ENCODE results near the gene MRPL34. TPM values are rescaled to one million over a fixed set of nuclear protein-coding genes. Genes with fewer than 3 reads are reported as not detected.

MRPL34 gene
- total and polyA plus RNA-seq, 9 of the 15 experiments (the other 6 are each of a cell fraction or from before 2014, with no cell fraction given): 11.5 to 256 (median 72.5) TPM

DNA sequence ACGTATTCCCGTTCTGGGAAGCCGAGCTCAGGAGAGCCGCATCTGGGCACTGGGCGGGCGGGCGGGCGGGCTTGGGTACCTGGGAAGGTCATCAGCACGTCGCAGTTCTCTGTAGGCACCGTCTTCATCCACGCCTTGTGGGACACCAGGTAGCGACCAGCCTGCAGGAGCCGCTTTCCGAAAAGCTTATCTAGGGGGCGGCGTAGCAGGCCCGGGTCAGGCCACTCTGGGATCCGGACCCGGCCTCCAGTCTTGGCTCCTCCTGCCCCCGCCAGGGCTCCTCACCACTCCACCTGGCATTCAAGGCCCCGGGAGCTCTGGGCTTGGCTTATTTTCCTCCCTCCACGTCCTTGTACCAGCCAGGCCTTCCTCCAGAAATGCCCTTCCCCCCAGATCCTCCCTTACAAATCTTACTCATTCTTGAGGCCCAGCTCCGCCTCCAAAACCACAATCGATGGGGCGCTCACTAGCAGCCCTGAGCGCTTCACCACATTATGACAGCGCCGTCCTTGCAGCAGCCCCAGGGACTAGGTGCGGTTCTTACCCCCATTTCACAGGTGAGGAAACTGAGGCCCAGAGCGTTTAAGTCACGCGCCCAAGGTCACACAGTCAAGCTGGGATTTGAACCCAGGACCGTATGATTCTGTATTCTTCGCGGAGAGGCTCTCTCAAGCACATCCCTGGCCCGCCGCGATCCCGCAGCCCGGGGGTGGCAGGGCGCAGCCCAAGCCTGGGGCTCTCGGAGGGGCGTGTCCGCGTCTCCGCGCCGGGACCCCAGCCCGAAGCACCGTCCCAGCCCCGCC is 28.1 kb downstream of the MRPL34 start (continued):
- TF ChIP-seq CHD7 (IDR thresholded peaks at IDR 0.05; ENCODE audit: low read depth, low read length): no peak
- TF ChIP-seq HDAC2 (IDR thresholded peaks at IDR 0.05): peak; percentile 98; the same call in 1 of the 2 replicates
- TF ChIP-seq, protein P1, sequence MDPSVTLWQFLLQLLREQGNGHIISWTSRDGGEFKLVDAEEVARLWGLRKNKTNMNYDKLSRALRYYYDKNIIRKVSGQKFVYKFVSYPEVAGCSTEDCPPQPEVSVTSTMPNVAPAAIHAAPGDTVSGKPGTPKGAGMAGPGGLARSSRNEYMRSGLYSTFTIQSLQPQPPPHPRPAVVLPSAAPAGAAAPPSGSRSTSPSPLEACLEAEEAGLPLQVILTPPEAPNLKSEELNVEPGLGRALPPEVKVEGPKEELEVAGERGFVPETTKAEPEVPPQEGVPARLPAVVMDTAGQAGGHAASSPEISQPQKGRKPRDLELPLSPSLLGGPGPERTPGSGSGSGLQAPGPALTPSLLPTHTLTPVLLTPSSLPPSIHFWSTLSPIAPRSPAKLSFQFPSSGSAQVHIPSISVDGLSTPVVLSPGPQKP (CRISPR knock-in tag; IDR thresholded peaks at IDR 0.05): no peak
- no peak for TF ChIP-seq RFX5 (IDR thresholded peaks at IDR 0.05; ENCODE audit: low read depth, low read length)
- TF ChIP-seq MECOM (CRISPR knock-in tag; IDR thresholded peaks at IDR 0.05): no peak
- TF ChIP-seq NFRKB (IDR thresholded peaks at IDR 0.05; ENCODE audit: low read depth): no peak
- no peak for TF ChIP-seq MXI1 (IDR thresholded peaks at IDR 0.05; ENCODE audit: low read depth, low read length)
- TF ChIP-seq KDM5B (IDR thresholded peaks at IDR 0.05; ENCODE audit: insufficient replicate concordance, low read depth, low read length): peak; percentile 78
- TF ChIP-seq SIN3A (IDR thresholded peaks at IDR 0.05; ENCODE audit: borderline replicate concordance in 2 of 2, control insufficient read depth in 1 of 2, low read depth in 2 of 2, low read length in 2 of 2): 0 out of 4 replicates have a peak, but pooled peaks of 1 of the 2 experiments have one; percentile 12
- TF ChIP-seq GTF2E2 (tag; IDR thresholded peaks at IDR 0.05): no peak
- no peak for TF ChIP-seq FOXJ2 (tag; IDR thresholded peaks at IDR 0.05)
- no peak for TF ChIP-seq C11orf30 (IDR thresholded peaks at IDR 0.05; ENCODE audit: low read depth)
- TF ChIP-seq HOXB6 (CRISPR knock-in tag; IDR thresholded peaks at IDR 0.05; ENCODE audit: borderline replicate concordance): no peak
- peak; percentile 58 for TF ChIP-seq SOX6 (IDR thresholded peaks at IDR 0.05)
- TF ChIP-seq, protein P2, sequence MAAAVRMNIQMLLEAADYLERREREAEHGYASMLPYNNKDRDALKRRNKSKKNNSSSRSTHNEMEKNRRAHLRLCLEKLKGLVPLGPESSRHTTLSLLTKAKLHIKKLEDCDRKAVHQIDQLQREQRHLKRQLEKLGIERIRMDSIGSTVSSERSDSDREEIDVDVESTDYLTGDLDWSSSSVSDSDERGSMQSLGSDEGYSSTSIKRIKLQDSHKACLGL (CRISPR knock-in tag; IDR thresholded peaks at IDR 0.05; ENCODE audit: borderline replicate concordance, poor library complexity, severe bottlenecking): no peak

Data from K562 (cell line).